GM19452 (cell line): Measurements from ENCODE around the gene VASH1.
"Not testable (repeated sequence)": the region's sequence is repeated elsewhere in the genome, so short reads cannot be mapped to it uniquely, and the experiment has no call there.

Source experiments
- ATAC-seq: cut with Tn5 transposase; IDR thresholded peaks from one replicate; pipeline ENCODE4 v1.9.1; 2021; ENCODE audit not compliant: unreplicated experiment

VASH1 gene

GRCh38 chr14:76761136-76761959 is at the start of gene VASH1:
TSS of gene VASH1 (plus strand) at chr14:76761468. CDS start at chr14:76762822, 1,354 bp downstream.
- ATAC-seq, result peak; percentile 84

- no peak for ATAC-seq
These were observed 48.1 kb upstream of the VASH1 start for GRCh38 chr14:76713121-76713520.

GRCh38 chr14:76714470-76714869 is 46.8 kb upstream of the VASH1 start:
- no peak for ATAC-seq

DNA sequence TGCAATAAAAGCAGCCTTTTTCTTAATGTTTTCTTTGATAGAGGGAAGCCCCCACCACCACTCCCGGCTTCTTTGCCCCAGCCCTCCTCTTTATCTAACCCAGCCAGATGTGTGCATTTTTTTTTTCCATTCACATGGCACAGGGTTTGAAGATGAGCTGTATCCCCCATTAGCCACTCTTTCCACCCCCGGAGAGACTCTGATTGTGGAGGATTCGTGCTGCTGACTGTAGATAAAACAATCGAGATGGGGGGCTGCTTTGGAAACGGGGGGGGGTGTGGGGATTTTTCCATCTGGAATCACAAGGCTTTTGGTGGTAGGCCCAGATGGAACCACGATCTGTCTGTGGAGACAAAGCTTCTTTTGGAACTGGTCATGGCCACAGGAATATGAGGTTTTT is 46.2 kb upstream of the VASH1 start:
- no peak for ATAC-seq

- ATAC-seq, result no peak
These were observed 45.7 kb upstream of the VASH1 start for GRCh38 chr14:76715511-76716081.

GRCh38 chr14:76716285-76716684 is 45.0 kb upstream of the VASH1 start:
- no peak for ATAC-seq

- ATAC-seq, result no peak
These were observed 43.6 kb upstream of the VASH1 start for GRCh38 chr14:76717508-76718290.

DNA sequence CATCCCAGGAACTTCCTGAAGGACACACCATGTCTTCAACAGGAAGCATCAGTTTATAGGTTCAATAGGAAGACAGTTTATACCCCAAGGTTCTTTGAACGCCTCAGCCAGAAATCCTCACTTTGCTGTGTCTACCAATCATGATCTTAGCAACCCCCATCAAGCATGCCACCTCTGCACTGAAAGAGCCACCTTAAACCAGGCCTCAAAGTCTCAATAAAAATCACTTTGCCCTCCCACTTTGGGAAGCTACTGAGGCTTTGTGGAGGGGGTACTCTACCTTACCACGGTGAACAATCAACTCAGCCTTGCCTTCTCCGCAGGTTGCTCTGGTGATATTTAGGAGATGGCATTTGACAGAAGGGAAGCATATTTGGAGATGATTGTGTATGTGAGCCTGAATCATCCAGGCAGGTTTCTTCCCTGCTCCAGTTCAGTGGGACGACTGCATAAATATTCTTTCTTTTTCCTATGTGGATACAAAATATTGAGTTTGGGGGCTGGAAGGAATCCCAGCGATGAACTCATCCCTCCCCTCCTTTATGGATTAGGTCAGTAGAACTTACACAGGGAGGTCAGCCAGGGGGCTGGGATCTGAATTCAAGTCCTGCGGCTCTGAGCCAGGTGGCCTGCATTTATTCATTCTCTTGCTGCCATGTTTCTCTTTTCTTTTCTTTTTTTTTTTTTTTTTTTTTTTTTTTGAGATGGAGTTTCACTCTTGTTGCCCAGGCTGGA is 42.8 kb upstream of the VASH1 start:
- ATAC-seq, result no peak

DNA sequence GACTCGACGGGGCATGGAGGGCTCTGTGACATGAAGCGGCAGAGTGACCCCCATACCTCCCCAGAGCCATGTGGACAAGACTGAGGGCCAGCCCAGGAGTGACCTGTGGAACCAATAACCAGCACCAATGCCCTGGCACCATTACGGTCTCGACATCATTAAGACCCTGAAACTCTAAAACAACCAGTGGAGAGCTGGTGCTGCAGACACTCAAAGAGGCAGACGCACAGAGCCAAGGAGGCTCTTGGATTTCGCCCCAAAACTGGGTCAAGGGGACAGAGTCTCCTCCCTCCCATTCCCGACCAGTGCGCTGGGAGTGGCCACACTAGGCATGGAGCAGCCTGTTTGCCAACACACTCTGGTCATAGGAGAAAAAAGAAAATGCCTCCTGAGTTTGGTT is 41.6 kb upstream of the VASH1 start:
- no peak for ATAC-seq

DNA sequence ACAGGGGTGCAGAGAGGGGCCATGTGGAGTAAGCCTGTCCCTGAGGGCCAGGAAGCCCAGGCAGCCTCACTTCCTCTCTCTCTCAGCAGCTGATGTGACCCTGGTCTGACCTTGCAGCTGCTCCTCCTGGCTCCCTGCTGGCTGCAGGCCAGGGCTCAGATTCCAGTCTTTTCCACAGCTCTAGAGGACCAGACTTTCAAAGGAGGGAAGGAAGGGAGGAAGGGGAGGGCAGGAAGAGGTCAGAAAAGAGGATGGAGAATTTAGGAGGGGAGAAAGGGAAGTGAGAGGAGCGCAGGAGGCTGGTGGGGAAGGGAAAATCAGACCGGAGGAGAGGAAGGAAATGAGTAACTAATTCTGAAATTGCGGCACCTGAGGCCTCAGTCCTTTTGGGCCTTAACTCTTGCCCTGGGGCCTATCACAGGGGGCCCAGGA is 40.9 kb upstream of the VASH1 start:
- ATAC-seq, result no peak

- not testable (repeated sequence) for ATAC-seq
These were observed 39.8 kb upstream of the VASH1 start for GRCh38 chr14:76721506-76721905.

DNA sequence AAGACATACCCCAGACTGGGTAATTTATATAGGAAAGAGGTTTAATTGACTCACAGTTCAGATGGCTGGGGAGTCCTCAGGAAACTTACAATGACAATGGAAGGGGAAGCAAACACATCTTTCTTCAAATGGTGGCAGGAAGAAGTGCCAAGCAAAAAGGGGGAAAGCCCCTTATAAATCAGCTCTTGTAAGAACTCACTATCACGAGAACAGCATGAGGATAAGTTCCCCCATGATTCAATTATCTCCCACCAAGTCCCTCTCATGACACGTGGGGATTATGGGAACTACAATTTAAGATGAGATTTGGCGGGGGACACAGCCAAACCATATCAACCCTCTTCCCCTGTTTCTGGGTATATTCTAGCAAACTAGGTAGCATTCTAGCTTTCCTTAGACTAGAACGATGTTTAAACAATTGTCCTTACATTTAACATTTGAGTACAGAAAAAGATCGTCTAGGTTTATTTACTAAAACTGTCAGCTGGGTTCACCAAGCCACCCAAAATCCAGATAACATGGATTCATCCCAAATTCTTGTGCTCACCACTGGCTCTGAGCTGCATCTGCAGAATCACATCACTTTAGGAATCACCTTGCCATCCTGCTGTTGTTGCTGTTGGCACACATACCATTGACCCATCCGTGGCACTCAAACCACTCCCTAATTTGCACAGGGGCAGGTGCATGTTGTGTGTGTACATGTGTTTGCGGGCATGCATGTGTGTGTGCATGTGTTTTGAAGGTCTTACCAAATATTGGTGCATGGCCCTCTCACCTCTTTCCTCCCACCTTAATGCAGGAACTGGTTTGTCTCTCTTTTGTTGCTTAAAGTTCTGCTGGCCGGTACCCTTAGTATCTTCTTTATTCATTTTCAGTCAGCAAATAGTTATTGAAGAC is 36.4 kb upstream of the VASH1 start:
- no peak for ATAC-seq

GRCh38 chr14:76726551-76726970 is 34.7 kb upstream of the VASH1 start:
- no peak for ATAC-seq

DNA sequence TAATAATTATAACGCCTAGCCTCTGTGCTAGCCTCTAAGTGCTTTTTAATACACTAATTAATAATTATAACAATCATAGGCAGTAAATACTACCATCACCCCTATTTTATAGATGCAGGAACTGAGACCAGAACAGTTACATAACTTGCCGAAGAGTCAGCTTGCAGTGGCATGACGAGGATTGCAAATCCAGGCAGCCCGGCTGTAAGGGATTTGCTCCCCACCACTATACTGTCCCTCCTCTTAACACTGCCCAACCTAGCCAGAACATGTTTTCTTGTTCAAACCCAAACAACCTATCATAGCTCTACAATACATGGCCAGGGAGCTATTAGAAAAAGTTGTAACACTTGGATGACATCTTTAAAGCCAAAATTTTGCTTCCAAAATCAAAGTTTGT is 33.9 kb upstream of the VASH1 start:
- no peak for ATAC-seq

- ATAC-seq, result no peak
These were observed 33.4 kb upstream of the VASH1 start for GRCh38 chr14:76727901-76728300.

DNA sequence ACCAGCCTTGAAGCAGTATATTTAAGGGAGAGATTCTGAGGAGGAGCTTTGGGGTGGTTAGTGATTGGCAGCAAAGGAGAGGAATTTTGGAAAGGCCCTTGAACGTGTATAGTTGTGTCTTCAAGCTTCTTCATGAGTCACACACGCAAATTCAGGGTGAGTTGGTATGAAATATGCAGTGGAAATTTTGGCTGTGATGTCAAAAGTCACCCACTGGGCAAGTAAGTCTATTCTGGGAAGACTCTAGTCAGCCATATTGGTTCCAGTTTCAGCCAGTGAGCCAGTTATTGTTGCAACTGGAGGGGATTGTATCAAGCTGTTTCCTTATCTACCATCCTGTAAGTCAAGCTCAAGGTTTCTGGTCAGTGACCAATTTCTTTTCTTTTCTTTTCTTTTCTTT is 32.0 kb upstream of the VASH1 start:
- ATAC-seq, result no peak

- ATAC-seq, result no peak
These were observed 31.2 kb upstream of the VASH1 start for GRCh38 chr14:76729953-76730505.

- not testable (repeated sequence) for ATAC-seq
These were observed 26.8 kb upstream of the VASH1 start for GRCh38 chr14:76734501-76734900.

- no peak for ATAC-seq
These were observed 24.8 kb upstream of the VASH1 start for GRCh38 chr14:76736514-76736913.

GRCh38 chr14:76741074-76741473 is 20.2 kb upstream of the VASH1 start:
- ATAC-seq, result no peak
